Ishikawa (cell line): ENCODE results near the gene HNRNPA1.

Source experiments
- CEBPB ChIP-seq: IDR thresholded peaks from 2 replicates; pipeline ENCODE4 v1.6.1; 2012
- CREB1 ChIP-seq: IDR thresholded peaks from 2 replicates; pipeline ENCODE4 v1.6.1; 2012; ENCODE audit warnings: low read depth
- EGR1 ChIP-seq: IDR thresholded peaks from 2 replicates; pipeline ENCODE4 v1.6.1; 2012
- EP300 ChIP-seq: IDR thresholded peaks from 2 replicates; pipeline ENCODE4 v1.6.1; 2012; ENCODE audit warnings: borderline replicate concordance
- FOXM1 ChIP-seq: IDR thresholded peaks from 2 replicates; pipeline ENCODE4 v1.6.1; 2012; ENCODE audit warnings: low read depth, borderline replicate concordance
- MAX ChIP-seq: IDR thresholded peaks from 2 replicates; pipeline ENCODE4 v1.6.1; 2012
- NFIC ChIP-seq: IDR thresholded peaks from 2 replicates; pipeline ENCODE4 v1.6.1; 2012
- RAD21 ChIP-seq: IDR thresholded peaks from 2 replicates; pipeline ENCODE4 v1.6.1; 2012; ENCODE audit warnings: low read depth
- REST ChIP-seq: IDR thresholded peaks from 2 replicates; pipeline ENCODE4 v1.6.1; 2012; ENCODE audit warnings: low read depth, mild to moderate bottlenecking
- TAF1 ChIP-seq: IDR thresholded peaks from 2 replicates; pipeline ENCODE4 v1.6.1; 2012; ENCODE audit warnings: low read depth, mild to moderate bottlenecking
- TCF12 ChIP-seq: IDR thresholded peaks from 2 replicates; pipeline ENCODE4 v1.6.1; 2012; ENCODE audit warnings: low read depth
- TEAD4 ChIP-seq: IDR thresholded peaks from 2 replicates; pipeline ENCODE4 v1.6.1; 2012
- USF1 ChIP-seq: IDR thresholded peaks from 2 replicates; pipeline ENCODE4 v1.6.1; 2012
- YY1 ChIP-seq: IDR thresholded peaks from 2 replicates; pipeline ENCODE4 v1.6.1; 2012; ENCODE audit warnings: low read depth
- ZBTB7A ChIP-seq: IDR thresholded peaks from 2 replicates; pipeline ENCODE4 v1.6.1; 2012; ENCODE audit warnings: low read depth

Gene HNRNPA1

GRCh38 chr12:54270345-54270744 is 10.2 kb upstream of the HNRNPA1 start:
- TF ChIP-seq RAD21: no peak
- no peak for TF ChIP-seq TCF12
- no peak for TF ChIP-seq ZBTB7A
- TF ChIP-seq MAX: no peak
- TF ChIP-seq YY1: no peak
- no peak for TF ChIP-seq EGR1
- no peak for TF ChIP-seq FOXM1
- TF ChIP-seq USF1: no peak
- TF ChIP-seq CEBPB: no peak
- no peak for TF ChIP-seq TEAD4
- TF ChIP-seq REST: no peak
- no peak for TF ChIP-seq EP300
- TF ChIP-seq TAF1: no peak
- no peak for TF ChIP-seq NFIC
- no peak for TF ChIP-seq CREB1

GRCh38 chr12:54272214-54272613 is 8.3 kb upstream of the HNRNPA1 start:
- TF ChIP-seq USF1: no peak
- TF ChIP-seq EP300: no peak
- no peak for TF ChIP-seq TCF12
- TF ChIP-seq EGR1: no peak
- no peak for TF ChIP-seq CEBPB
- no peak for TF ChIP-seq RAD21
- TF ChIP-seq FOXM1: no peak
- TF ChIP-seq NFIC: no peak
- no peak for TF ChIP-seq TEAD4
- TF ChIP-seq CREB1: no peak
- no peak for TF ChIP-seq REST
- no peak for TF ChIP-seq MAX
- TF ChIP-seq TAF1: no peak
- no peak for TF ChIP-seq ZBTB7A
- no peak for TF ChIP-seq YY1

GRCh38 chr12:54273981-54274380 is 6.5 kb upstream of the HNRNPA1 start:
- no peak for TF ChIP-seq RAD21
- no peak for TF ChIP-seq MAX
- TF ChIP-seq REST: no peak
- no peak for TF ChIP-seq USF1

GRCh38 chr12:54276368-54276767 is 4.2 kb upstream of the HNRNPA1 start:
- TF ChIP-seq NFIC: no peak
- no peak for TF ChIP-seq CEBPB
- TF ChIP-seq TCF12: no peak
- no peak for TF ChIP-seq REST
- TF ChIP-seq ZBTB7A: no peak
- TF ChIP-seq TAF1: no peak
- TF ChIP-seq EGR1: no peak
- no peak for TF ChIP-seq RAD21
- TF ChIP-seq EP300: no peak
